Common myeloid progenitor, CD34-positive (primary cell): ENCODE measurements around the gene MRE11.
"Not testable (repeated sequence)": the region's sequence is repeated elsewhere in the genome, so short reads cannot be mapped to it uniquely, and the experiment has no call there.

Experiments
- CTCF ChIA-PET: fragments of 350-600 bp; sonication (Branson Sonifier 250); formaldehyde crosslinking; loops from one replicate; lab custom pipeline; 2021; ENCODE audit warnings: antibody characterized with exemption; lab: Charles Lee
- POLR2A ChIA-PET: fragments of 350-600 bp; sonication (Branson Sonifier 250); formaldehyde crosslinking; loops from one replicate; lab custom pipeline; 2021; ENCODE audit warnings: antibody characterized with exemption; lab: Charles Lee
- DNase-seq, 3 donors: peaks; one replicate each; pipeline versions ENCODE4 v3.0.0 to v3.0.0-alpha.2; 2013
- H3K27ac ChIP-seq, 2 experiments: 1 replicate in 1 of 2; 2 replicates in 1 of 2; pipeline ENCODE4 v1.7.0; 2013; ENCODE audit warnings: inconsistent platforms in 2 of 2, low read length in 2 of 2, mild to moderate bottlenecking in 2 of 2, low read depth in 1 of 2, moderate library complexity in 1 of 2; ENCODE audit not compliant: severe bottlenecking in 2 of 2, insufficient read depth in 1 of 2, poor library complexity in 1 of 2
- H3K27me3 ChIP-seq, 5 experiments: replicated peaks in 2 of 5; 1 replicate in 3 of 5; 2 replicates in 2 of 5; pipeline versions ENCODE4 v1.6.1 to v1.7.0; 2013; ENCODE audit warnings: low read length in 4 of 5, mild to moderate bottlenecking in 2 of 5, moderate library complexity in 2 of 5, inconsistent platforms in 1 of 5; ENCODE audit not compliant: insufficient read depth in 5 of 5, control insufficient read depth in 4 of 5
- H3K36me3 ChIP-seq, 4 experiments: 1 replicate in 2 of 4; 2 replicates in 2 of 4; pipeline versions ENCODE4 v1.6.1 to v1.7.0; 2013; ENCODE audit warnings: low read length in 3 of 4, control low read depth in 1 of 4, mild to moderate bottlenecking in 1 of 4; ENCODE audit not compliant: control insufficient read depth in 4 of 4, insufficient read depth in 4 of 4
- H3K4me1 ChIP-seq, 4 experiments: 1 replicate in 3 of 4; 2 replicates in 1 of 4; pipeline versions ENCODE4 v1.6.1 to v1.7.1; 2013; ENCODE audit warnings: low read length in 3 of 4, mild to moderate bottlenecking in 3 of 4, control low read depth in 1 of 4, inconsistent platforms in 1 of 4, moderate library complexity in 1 of 4; ENCODE audit not compliant: control insufficient read depth in 4 of 4, insufficient read depth in 4 of 4; ENCODE audit errors: control extremely low read depth in 1 of 4
- H3K4me3 ChIP-seq, 7 experiments: 1 replicate in 4 of 7; 2 replicates in 3 of 7; pipeline versions ENCODE4 v1.5.1 to v1.7.0; 2013; ENCODE audit warnings: mild to moderate bottlenecking in 7 of 7, low read length in 6 of 7, moderate library complexity in 6 of 7, inconsistent platforms in 2 of 7, low read depth in 2 of 7, control low read depth in 1 of 7; ENCODE audit not compliant: insufficient read depth in 4 of 7, control insufficient read depth in 1 of 7; ENCODE audit errors: extremely low read depth in 1 of 7
- H3K9me3 ChIP-seq, 5 experiments: 1 replicate in 4 of 5; 2 replicates in 1 of 5; pipeline versions ENCODE4 v1.6.1 to v1.7.1; 2013; ENCODE audit warnings: low read length in 4 of 5, mild to moderate bottlenecking in 2 of 5, inconsistent platforms in 1 of 5, low read depth in 1 of 5, moderate library complexity in 1 of 5; ENCODE audit not compliant: control insufficient read depth in 4 of 5, insufficient read depth in 2 of 5; ENCODE audit errors: control extremely low read depth in 1 of 5
- WGBS: methylation state at CpG from one replicate; pipeline ENCODE4 v1.1.5; 2013; ENCODE audit not compliant: insufficient coverage; 5-methylcytosine and 5-hydroxymethylcytosine counted together

MRE11 gene

GRCh38 chr11:94400050-94400449 lies 93.6 kb downstream of the MRE11 start:
- ChIA-PET CTCF (no interaction called here), POLR2A (no interaction called here)
- Histone ChIP-seq H3K27ac (no peak overlapping the region), H3K36me3 (no peaks in the 10 kb centered on the region), H3K4me3 (no peak overlapping the region), H3K4me1 (peaks cover 0 to 16% (median 9%) of the 10 kb centered on the region in 4 experiments), H3K27me3 (peaks cover 12 to 62% (median 31%) of the 10 kb centered on the region in 5 experiments), H3K9me3 (peaks cover 0 to 3% (median 0%) of the 10 kb centered on the region in 5 experiments)
- DNase-seq = no peak
- WGBS = 35% methylated on average over 2 of the region's 4 CpGs

GRCh38 chr11:94398101-94398500 lies 95.5 kb downstream of the MRE11 start:
- WGBS = 93% methylated on average over 3 of the region's 5 CpGs
- CTCF ChIA-PET = no interaction called here
- DNase-seq = no peak

GRCh38 chr11:94396282-94396681 lies 97.4 kb downstream of the MRE11 start:
- WGBS = 96% methylated on average over 4 of the region's 5 CpGs
- peaks cover 0 to 9% (median 6%) of the 10 kb centered on the region in 4 experiments for H3K4me1 ChIP-seq
- no peaks in the 10 kb centered on the region for H3K9me3 ChIP-seq
- H3K27ac ChIP-seq = no peak overlapping the region
- no peak for DNase-seq
- ChIA-PET CTCF (no interaction called here), POLR2A (no interaction called here)
- H3K36me3 ChIP-seq = no peaks in the 10 kb centered on the region
- H3K27me3 ChIP-seq = peaks cover 9 to 40% (median 23%) of the 10 kb centered on the region in 5 experiments
- no peak overlapping the region for H3K4me3 ChIP-seq

More at GRCh38 chr11:94398101-94398500, 95.5 kb downstream of the MRE11 start:
- Histone ChIP-seq H3K27ac (no peak overlapping the region), H3K36me3 (no peaks in the 10 kb centered on the region), H3K4me3 (no peak overlapping the region), H3K9me3 (peaks cover 0 to 2% (median 0%) of the 10 kb centered on the region in 5 experiments), H3K27me3 (peaks cover 12 to 55% (median 31%) of the 10 kb centered on the region in 5 experiments), H3K4me1 (peaks cover 0 to 16% (median 9%) of the 10 kb centered on the region in 4 experiments)
- POLR2A ChIA-PET = no interaction called here

- H3K27me3 ChIP-seq, H3K9me3 ChIP-seq, H3K27ac ChIP-seq, DNase-seq, H3K4me1 ChIP-seq, H3K36me3 ChIP-seq, CTCF ChIA-PET, H3K4me3 ChIP-seq, POLR2A ChIA-PET: not testable (repeated sequence)
- no CpG with 5 or more reads among the region's 4 CpGs for WGBS
Measured at GRCh38 chr11:94391937-94392336, 101.7 kb downstream of the MRE11 start.

- peaks cover 0 to 2% (median 0%) of the 10 kb centered on the region in 5 experiments for H3K9me3 ChIP-seq
- H3K27me3 ChIP-seq = no peaks in the 10 kb centered on the region
- CTCF ChIA-PET = no interaction called here
- POLR2A ChIA-PET = no interaction called here
- no peak overlapping the region for H3K4me3 ChIP-seq
- no peaks in the 10 kb centered on the region for H3K36me3 ChIP-seq
- no peak for DNase-seq
- H3K4me1 ChIP-seq = no peaks in the 10 kb centered on the region
- 97% methylated on average over 5 of the region's 5 CpGs for WGBS
- H3K27ac ChIP-seq = no peak overlapping the region
Measured at GRCh38 chr11:94379613-94380012, 114.0 kb downstream of the MRE11 start.

GRCh38 chr11:94376841-94377240 lies 116.8 kb downstream of the MRE11 start:
- Histone ChIP-seq H3K27me3 (no peaks in the 10 kb centered on the region), H3K9me3 (no peaks in the 10 kb centered on the region), H3K4me3 (no peak overlapping the region), H3K36me3 (no peaks in the 10 kb centered on the region), H3K4me1 (no peaks in the 10 kb centered on the region), H3K27ac (no peak overlapping the region)
- no CpG with 5 or more reads among the region's 1 CpG for WGBS
- no peak for DNase-seq
- ChIA-PET CTCF (no interaction called here), POLR2A (no interaction called here)

- CTCF ChIA-PET, H3K36me3 ChIP-seq, POLR2A ChIA-PET, H3K27ac ChIP-seq, H3K4me1 ChIP-seq, DNase-seq, H3K9me3 ChIP-seq, H3K27me3 ChIP-seq, H3K4me3 ChIP-seq: not testable (repeated sequence)
- WGBS = 91% methylated on average over 6 of the region's 6 CpGs
Measured at GRCh38 chr11:94370576-94370975, 123.1 kb downstream of the MRE11 start.
